HG03378 (cell line): Measurements from ENCODE around the gene SPATA1.
"Not testable (repeated sequence)": the region's sequence is repeated elsewhere in the genome, so short reads cannot be mapped to it uniquely, and the experiment has no call there.

Experiments used
- ATAC-seq: cut with Tn5 transposase; IDR thresholded peaks from one replicate; pipeline ENCODE4 v1.9.1; 2021; ENCODE audit warnings: mild to moderate bottlenecking, moderate library complexity; ENCODE audit not compliant: unreplicated experiment

The SPATA1 gene

DNA sequence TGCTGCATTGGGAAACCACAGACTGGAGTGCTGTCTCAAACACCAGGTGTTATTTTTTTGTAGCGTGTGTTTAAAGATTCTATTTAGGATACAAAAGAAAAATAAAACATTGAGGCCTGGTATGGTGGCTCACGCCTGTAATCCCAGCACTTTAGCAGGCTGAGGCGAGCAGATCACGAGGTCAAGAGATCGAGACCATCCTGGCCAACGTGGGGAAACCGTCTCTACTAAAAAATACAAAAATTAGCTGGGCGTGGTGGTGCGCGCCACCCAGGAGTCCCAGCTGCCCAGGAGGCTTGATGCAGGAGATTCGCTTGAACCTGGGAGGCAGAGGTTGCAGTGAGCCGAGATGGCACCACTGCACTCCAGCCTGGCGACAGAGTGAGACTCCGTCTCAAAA, 1.7 kb downstream of the SPATA1 start:
- not testable (repeated sequence) for ATAC-seq

DNA sequence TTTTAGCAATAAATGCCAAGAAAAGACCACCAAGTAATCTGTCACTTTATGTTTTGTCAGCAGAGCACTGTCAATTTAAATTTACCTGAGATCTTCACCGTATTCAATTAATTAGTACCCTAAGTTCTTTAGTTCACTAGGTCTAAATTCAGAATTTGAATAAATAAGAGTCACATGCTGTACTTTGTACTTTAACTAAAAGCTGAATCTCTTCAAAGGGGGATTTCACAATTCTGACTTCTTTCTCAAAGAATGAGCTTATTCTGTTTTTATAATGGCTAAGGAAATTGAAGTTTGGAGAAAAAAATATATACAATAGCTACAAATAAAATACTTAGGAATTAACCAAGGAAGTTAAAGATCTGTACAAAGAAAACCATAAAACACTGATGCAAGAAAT, 2.3 kb downstream of the SPATA1 start:
- ATAC-seq: no peak

DNA sequence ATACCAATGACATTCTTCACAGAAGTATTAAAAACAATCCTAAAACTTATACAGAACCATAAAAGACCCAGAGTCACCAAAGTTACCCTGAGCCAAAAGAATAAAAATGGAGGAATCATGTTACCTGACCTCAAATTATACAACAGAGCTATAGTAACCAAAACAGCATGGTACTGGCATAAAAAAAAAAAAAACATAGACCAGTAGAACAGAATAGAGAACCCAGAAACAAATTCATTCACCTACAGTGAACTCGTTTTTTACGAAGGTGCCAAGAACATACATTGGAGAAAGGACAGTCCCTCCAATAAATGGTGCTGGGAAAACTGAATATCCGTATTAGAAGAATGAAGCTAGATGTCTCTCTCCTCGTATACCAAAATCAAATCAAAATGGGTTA, 2.8 kb downstream of the SPATA1 start:
- ATAC-seq: no peak

DNA sequence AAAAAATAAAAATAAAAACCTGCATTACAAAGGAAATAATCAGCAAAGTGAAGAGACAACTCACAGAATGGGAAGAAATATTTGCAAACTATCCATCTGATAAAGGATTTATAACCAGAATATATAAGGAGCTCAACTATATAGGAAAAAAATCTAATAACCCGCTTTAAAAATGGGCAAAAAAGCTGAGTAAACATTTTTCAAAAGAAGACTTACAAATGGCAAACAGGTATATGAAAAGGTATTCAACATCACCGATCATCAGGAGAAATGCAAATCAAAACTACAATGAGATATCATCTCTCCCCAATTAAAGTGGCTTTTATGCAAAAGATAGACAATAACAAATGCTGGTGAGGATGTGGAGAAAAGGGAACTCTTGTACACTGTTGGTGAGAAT, 4.0 kb downstream of the SPATA1 start:
- no peak for ATAC-seq

DNA sequence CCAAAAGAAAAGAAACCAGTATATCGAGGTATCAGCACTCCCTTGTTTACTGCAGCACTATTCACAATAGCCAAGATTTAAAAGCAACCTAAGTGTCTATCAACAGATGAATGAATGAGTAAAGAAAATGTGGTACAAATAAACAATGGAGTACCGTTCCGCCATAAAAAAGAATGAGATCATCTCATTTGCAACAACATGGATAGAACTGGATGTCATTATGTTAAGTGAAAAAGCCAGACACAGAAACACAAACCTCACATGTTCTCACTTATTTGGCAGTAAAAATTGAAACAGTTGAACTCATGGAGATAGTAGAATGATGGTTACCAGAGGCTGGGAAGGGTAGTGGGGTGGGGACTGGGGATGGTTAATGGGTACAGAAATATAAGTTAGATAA, 4.5 kb downstream of the SPATA1 start:
- no peak for ATAC-seq

DNA sequence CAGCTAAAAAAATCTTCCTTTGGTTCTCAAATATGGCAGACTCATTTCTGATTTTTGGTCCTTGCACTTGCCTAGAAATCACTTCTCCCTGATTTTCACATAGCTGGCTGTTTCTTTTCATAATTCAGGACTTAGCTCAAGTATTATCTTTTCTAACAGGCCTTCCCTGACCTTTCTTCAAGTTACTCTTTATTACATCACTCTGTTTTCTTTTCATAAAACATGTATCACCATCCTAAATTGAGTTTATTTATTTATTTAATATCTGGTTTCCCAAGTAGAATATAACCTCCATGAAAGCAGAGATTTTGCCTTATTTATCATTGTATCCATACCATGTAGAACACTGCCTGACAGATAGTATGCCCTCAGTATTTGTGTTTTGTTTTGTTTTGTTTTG, 18.4 kb downstream of the SPATA1 start:
- no peak for ATAC-seq

DNA sequence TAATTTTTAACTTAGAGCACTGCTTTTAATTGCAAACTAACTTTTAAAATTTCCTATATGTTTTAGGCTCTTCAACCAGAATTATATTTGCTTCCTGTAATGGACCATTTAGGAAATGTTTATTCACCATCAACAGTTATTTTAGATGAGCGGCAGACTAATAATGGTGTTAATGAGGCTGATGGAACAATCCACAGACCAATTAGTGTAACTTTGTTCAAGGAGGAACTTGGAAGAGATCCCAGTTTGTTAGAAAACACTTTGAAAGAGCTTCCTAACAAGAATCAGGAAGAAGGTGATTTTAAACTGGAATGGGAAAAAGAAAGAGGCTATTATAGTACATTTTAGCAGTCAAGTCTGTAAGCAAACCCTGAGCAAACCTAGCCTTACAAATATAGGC, 19.6 kb downstream of the SPATA1 start:
- no peak for ATAC-seq

DNA sequence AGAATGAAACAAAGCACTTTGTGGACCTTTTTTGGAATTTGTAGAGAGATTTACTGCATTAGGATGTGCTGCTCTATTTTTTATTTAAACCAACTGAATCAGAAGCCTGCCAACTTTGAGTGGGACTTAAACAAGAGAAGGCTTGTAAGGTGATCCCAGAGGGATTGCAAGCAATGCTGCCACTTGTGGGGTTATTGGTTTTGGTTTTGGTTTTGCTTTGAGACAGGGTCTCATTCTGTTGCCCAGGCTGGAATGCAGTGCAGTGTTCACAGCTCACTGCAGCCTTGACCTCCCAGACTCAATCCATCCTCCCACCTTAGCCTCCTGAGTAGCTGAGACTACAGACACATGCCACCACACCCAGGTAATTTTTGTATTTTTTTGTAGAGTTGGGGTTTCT, 32.4 kb downstream of the SPATA1 start:
- no peak for ATAC-seq

DNA sequence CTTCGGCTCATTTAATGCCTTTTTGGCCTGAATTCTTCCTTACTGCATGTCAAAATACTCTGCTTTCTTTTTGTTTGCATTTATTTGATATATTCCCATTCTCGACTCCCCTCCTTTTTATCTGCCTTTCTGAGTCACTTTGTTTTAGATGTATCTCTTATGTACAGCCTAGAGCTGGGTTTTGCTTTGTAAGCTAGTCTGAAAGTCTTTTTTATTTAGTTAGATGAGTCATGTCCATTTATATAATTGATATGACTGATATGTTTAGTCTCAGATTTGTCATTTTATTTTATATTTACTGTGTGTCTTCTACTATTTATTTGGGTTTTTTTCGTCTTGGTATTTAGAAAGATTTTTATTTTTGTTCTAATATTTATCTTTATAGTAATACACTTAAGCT, 33.8 kb downstream of the SPATA1 start:
- no peak for ATAC-seq

DNA sequence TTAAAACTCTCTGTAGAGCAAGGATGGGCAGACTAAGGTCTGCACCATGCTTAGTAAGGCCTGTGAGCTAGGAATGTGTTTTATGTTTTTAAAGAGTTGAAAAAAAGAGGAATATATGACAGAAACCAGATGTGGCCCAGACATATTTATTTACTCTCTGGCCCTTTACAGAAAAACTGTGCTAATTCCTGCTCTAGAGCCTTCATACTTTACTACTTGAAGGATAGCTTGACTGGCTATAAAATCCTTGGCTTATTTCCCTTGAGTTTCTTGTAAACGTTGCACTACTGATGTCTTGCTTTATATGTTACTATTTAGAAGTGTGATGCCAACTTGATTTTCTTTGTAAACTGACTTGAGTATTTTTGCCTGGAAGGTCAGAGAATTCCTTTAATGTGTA, 34.6 kb downstream of the SPATA1 start:
- ATAC-seq: no peak

DNA sequence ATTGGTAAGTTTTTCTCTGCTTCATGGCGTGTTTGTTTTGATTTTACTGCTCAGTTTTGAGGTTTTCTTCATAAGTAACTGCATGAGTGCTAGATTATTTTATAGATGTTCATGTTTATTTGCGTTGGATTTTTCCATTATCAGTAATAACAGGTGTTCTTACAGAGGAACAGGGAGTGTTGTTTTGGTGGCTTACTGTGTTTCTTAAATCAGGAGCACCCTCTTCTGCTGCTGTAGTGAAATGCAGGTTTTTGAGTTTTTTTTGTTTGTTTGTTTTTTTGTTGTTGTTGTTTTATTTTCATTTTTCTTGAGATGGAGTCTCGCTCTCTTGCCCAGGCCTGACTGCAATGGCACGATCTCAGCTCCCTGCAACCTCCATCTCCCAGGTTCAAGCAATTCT, 35.5 kb downstream of the SPATA1 start:
- ATAC-seq: no peak

DNA sequence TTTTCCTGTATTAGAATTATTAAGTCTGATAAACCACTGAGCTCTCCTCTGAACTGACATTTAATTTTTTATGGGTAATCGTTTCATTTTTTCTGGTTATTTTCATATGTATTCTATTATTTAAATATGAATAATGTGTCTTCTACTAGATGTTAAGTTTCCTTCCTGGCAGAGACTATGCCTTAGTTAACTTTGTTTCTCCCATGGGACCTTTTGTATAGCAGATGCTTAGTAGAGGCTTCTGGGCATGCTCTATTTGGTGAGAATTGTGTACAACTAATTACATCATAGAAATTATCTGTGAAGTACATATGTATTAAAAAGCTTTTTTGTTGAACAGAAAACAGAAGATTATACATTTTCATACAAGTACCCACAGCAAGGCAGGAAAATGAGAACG, 44.6 kb downstream of the SPATA1 start:
- ATAC-seq: no peak

DNA sequence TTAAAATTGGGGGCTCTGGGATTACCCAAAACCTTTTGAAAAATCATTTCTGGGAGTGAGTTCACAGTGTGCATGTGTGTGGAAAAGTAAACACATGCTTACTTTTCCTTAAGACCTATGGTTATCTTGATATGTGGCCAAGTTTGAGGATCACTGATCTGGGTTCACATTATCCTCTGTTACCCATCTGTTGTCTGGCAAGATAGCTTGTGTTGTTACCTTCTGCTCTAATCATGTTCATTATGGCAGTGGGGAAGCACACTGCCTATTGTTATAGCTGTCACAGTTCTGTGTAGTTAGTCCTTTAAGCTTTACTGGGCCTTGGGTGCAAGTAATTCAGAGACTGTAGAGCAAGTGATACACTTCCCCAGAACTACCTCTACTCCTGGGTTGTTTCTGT, 63.0 kb downstream of the SPATA1 start:
- ATAC-seq: no peak

DNA sequence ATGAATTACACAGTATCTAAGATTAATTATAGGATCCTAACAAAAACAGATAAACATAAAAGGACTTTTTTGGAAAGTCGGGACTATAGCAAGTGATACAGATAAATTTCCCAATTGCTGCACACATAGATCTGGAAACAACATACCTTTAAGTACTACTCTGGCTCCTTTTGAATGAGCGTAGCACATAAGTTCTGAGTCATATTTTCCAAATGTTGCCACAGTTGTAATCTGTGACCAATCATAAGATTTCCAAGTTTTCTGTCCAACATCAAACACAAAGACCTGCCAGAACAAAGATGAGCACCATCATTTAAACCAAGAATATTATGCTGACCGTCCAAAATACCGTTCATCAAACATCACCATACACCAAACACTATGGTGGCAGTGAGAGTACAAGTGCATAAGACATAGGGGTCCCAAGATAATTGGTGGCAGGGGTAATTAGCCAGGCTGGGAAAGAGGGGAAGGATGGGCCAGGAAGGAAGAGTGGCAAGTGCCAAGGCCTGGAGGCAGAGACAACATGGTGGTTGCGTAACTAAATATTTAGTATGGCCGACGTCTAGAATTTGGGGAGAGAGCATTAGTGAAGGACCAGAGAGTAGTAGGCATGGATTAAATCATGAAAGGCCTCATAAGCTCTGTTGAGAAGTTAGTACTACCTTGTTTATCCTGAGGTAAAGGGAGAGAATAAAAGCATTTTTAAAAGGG, 64.4 kb downstream of the SPATA1 start:
- ATAC-seq: no peak

DNA sequence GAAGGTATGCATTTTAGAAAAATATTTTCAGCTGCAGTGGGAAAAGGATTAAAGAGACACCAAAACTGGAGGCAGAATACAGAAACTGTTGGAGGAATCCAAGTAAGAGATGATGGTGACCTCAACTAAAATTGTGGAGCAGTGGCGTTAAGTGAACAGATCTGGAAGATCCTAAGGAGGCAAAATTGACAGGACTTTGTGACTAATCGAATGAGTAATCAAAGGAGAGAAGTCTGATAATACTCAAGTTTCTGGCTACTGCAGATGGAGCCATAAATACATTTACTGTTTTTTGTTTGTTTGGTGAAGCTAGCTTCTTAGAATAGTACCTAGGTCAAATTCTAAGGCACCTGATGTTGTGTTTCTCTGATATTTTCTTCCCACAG, 65.0 kb downstream of the SPATA1 start:
- ATAC-seq: no peak

DNA sequence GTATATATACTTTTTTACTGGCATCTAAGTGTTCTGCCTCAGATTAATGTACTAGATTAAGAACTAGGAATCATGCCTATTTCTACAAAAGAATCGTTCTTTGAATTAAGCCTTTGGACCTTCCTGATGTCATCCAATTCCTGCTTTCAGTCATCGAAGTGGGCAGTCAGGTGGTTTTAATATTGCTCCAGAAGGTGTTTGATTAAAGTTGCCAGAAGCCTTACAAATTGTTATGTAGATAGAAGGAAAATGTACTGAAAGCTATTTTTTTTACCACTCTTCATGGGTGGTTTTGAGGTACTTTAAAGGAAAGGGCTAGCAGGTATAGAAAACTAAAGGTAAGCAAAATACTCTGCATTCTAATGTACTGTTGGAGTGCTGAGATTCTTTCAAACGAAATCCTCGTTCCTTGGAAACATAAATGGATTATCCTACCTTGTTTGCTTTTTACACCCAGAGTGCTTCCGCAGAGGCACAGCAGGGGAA, 67.3 kb downstream of the SPATA1 start:
- peak; percentile 5 for ATAC-seq

DNA sequence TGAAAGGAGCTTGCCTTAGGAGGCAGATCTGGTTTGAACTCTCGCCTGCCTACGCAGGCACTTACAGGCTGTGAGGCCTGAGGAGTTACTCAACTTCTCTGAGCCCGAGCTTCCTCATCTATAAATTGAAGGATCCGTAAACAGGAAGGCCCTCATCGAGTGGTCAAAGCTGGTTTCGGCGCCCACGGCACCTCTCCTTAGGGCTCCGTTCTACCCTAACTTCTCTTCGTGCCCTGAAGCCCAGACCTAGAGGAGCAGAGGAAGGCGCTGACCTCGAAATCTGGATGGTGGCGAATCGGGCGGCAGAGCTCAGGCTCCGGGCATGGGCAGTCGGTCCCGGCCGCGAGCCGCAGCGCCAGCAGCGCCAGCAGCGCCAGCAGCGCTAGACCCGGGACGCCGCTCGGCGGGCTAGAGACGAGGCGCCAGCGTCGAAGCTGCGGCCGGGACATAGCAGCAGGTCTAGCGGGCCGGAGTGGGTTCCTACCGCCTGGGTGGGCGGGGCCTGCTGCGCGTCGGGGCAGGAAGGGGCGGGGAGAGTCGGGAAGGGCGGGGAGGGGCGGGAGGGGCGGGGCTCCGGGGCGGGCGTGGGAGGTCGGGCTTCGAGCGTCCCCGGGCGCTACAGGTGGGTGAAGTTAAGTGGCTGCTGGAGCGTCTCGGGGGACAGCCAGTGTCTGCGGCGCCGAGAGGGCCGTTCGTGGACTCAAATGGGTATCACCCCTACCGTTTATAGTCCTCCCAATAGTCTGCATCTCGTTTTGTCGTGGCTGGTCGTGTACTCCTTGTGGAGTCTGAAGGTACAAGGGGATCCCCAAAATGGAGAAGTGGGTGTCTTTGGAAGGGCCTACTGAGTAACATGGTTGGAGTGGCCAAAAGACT, 68.0 kb downstream of the SPATA1 start, which contains the start of gene CTBS:
Gene CTBS, minus strand, starts transcription at position 474 of the 876 bp plus-strand sequence. Its CDS starts 25 bp downstream, at position 449.
- ATAC-seq: peak; percentile 75

DNA sequence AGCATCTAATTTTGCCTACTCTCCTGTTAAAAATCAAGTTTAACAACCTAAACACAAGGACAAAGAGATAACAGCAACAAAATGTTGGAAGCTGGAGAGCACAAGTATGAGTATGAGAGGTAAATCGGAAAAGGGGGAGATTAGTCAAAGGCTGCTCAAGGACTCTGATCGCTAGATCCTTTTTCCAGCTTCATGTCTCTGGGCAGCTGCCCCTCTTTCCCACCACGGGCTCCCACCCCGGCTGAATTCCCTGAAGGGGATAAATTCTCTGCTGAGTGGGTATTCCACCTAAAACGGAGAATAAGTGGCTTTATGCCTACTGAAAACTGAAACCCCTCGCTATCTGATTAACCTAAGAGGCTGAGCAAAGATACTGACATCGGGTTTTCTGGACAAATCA, 68.8 kb downstream of the SPATA1 start:
- no peak for ATAC-seq

DNA sequence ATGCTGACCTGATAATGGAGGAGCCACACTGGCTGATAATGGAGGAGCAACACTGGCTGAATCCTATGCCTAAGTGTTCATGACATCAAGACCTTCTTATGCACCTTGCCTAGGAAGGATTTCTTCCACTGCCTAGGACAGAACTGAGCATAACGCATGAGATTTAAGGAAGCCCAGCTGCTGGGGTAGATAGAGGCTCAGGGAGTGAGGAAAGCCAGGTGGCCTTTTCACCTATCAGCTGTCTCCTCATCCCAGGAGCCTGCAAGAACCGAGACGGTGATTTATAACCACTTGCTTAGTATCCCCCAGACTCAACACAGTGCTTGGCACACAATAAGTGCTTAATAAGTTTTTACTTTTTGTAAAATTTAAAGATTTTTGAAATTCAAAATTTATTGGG, 75.5 kb downstream of the SPATA1 start:
- ATAC-seq: no peak

DNA sequence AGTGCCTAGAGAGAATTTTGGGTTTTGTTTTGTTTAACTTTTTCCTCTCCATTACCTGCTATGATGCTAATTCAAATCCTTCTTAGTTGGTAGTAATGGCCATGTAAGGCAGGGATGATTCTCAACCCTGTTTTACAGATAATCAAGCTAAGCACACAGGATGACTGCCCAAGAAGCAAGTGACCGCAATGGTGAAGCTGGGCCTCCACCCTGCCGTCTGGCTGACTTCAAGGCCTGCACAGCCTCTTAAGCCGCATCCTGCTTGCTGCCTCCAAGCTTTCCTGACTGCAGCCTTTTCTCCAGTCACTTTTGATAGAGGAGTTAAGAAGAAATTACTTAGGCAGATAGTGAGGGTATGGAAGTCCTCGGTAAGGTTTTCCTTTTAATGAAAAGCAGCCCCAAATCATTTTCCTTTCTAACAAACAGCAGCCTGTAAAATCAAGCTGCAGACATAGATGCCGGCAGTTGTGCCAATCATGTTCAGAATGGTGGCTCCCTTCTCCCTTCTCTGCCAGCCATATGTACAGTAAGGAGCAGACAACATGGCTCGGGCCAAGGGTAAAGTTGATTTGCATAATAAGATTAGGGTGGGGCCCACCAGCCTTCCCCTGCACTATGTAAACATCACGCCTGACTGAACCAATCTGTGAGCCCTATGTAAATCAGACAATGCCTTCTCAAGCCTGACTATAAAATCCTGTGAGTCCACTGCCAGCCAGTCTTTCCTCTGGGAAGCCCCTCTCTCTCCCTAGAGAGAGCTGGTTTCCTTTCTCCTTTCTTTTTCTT, 76.8 kb downstream of the SPATA1 start:
- ATAC-seq: peak; percentile 63

DNA sequence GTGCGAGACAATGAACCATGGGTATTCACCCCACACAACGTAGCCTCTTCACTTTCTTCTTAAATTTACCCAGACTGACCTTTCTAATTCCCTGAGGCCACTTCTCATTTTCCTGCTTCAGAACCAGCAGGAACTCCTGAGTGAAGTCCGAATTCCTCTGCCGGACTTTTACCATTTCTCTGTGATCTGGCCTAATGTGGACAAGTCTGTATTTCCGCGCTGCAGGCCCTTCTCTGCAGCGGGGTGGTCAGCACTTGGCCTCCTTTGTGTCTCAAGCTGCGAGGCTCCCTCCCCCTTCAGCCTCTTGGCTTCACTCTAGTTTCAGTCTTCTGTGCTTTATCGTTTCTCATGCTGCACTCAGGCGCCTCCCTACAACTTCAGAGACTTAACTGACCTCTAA, 77.5 kb downstream of the SPATA1 start:
- no peak for ATAC-seq
